IPS DF 19.7 (cell line): Measurements from ENCODE around the gene FRMD3.
A peak's percentile ranks its signal among the peaks of the same experiment; 100 is the strongest.

Source experiments
- DNase-seq: peaks from one replicate; pipeline ENCODE4 v3.0.0-alpha.2; 2013; ENCODE audit warnings: low read depth, low spot score

Gene FRMD3

GRCh38 chr9:83236029-83236696 lies 302.0 kb downstream of the FRMD3 start:
- no peak for DNase-seq

- DNase-seq = no peak
These were observed 302.7 kb downstream of the FRMD3 start for GRCh38 chr9:83235526-83235925.

- no peak for DNase-seq
These were observed 303.7 kb downstream of the FRMD3 start for GRCh38 chr9:83234541-83234940.

GRCh38 chr9:83233647-83234046 lies 304.6 kb downstream of the FRMD3 start:
- no peak for DNase-seq

- no peak for DNase-seq
These were observed 307.2 kb downstream of the FRMD3 start for GRCh38 chr9:83231039-83231438.

GRCh38 chr9:83220730-83221129 lies 317.5 kb downstream of the FRMD3 start:
- no peak for DNase-seq

- DNase-seq = no peak
These were observed 318.2 kb downstream of the FRMD3 start for GRCh38 chr9:83219924-83220438.

GRCh38 chr9:83219154-83219923 lies 318.9 kb downstream of the FRMD3 start:
- no peak for DNase-seq

GRCh38 chr9:83218411-83219090 lies 319.6 kb downstream of the FRMD3 start:
- DNase-seq = no peak

- no peak for DNase-seq
These were observed 328.9 kb downstream of the FRMD3 start for GRCh38 chr9:83209188-83209731.

- no peak for DNase-seq
These were observed 329.9 kb downstream of the FRMD3 start for GRCh38 chr9:83208065-83208850.

- DNase-seq = no peak
These were observed 334.2 kb downstream of the FRMD3 start for GRCh38 chr9:83204047-83204446.

GRCh38 chr9:83200531-83200930 lies 337.7 kb downstream of the FRMD3 start:
- no peak for DNase-seq

- DNase-seq = no peak
These were observed 338.4 kb downstream of the FRMD3 start for GRCh38 chr9:83199832-83200231.

- DNase-seq = peak; percentile 17
These were observed 339.0 kb downstream of the FRMD3 start for GRCh38 chr9:83199240-83199639.

GRCh38 chr9:83198371-83198770 lies 339.8 kb downstream of the FRMD3 start:
- DNase-seq = no peak

GRCh38 chr9:83197591-83197990 lies 340.6 kb downstream of the FRMD3 start:
- no peak for DNase-seq

- DNase-seq = no peak
These were observed 341.3 kb downstream of the FRMD3 start for GRCh38 chr9:83196946-83197345.
